Thoracic aorta (tissue), 2 donors: ENCODE measurements around the gene DGKI. TPM values are rescaled to one million over a fixed set of nuclear protein-coding genes. Genes with fewer than 3 reads are reported as not detected.
A peak's percentile ranks its signal among the peaks of the same experiment; 100 is the strongest.

Experiments
- ATAC-seq: fragments of 150-250 bp; one replicate; pipeline ENCODE4 v1.8.0; 2017; ENCODE audit warnings: low read depth; ENCODE audit not compliant: insufficient number of reproducible peaks, low FRiP score
- DNase-seq: peaks from one replicate; pipeline ENCODE4 v3.0.0-alpha.2; 2020; ENCODE audit warnings: low spot score
- H3K27ac ChIP-seq, 2 donors: fragments of 200-600 bp; sonication (generic); 1 replicate in 1 of 2; 2 replicates in 1 of 2; pipeline ENCODE4 v1.5.1; 2016; ENCODE audit warnings: mild to moderate bottlenecking in 2 of 2, moderate library complexity in 2 of 2
- H3K27me3 ChIP-seq: fragments of 200-600 bp; sonication (generic); replicated peaks from 2 replicates; pipeline ENCODE4 v1.6.0; 2016; ENCODE audit warnings: mild to moderate bottlenecking; ENCODE audit not compliant: insufficient read depth
- H3K36me3 ChIP-seq: fragments of 200-600 bp; sonication (generic); one replicate; pipeline ENCODE4 v1.5.1; 2016
- H3K4me1 ChIP-seq, 2 donors: fragments of 200-600 bp; sonication (generic); 1 replicate in 1 of 2; 2 replicates in 1 of 2; pipeline versions ENCODE4 v1.5.1 to v1.6.0; 2016; ENCODE audit warnings: low read depth in 2 of 2, mild to moderate bottlenecking in 1 of 2; ENCODE audit not compliant: control insufficient read depth in 1 of 2
- H3K4me3 ChIP-seq: fragments of 200-600 bp; sonication (generic); 2 replicates; pipeline ENCODE4 v1.5.1; 2016; ENCODE audit warnings: mild to moderate bottlenecking
- H3K9me3 ChIP-seq: fragments of 200-600 bp; sonication (generic); 2 replicates; pipeline ENCODE4 v1.5.1; 2016
- total RNA-seq, 2 donors: library from RNA; depleted of rRNA; stranded (reverse); fragments of >200 nt; gene quantifications; one replicate each; pipeline versions ENCODE4 v1.1.0 to v1.2.3, GENCODE V29; 2016
- TF ChIP-seq, protein P1 (sequence below): fragments of 200-600 bp; sonication (generic); IDR thresholded peaks from one replicate; pipeline ENCODE4 v1.5.1; 2019; ENCODE audit warnings: antibody characterized with exemption

Gene DGKI
- total RNA-seq, 2 donors from 2014 or later = 10.3 to 22.3 TPM

DNA sequence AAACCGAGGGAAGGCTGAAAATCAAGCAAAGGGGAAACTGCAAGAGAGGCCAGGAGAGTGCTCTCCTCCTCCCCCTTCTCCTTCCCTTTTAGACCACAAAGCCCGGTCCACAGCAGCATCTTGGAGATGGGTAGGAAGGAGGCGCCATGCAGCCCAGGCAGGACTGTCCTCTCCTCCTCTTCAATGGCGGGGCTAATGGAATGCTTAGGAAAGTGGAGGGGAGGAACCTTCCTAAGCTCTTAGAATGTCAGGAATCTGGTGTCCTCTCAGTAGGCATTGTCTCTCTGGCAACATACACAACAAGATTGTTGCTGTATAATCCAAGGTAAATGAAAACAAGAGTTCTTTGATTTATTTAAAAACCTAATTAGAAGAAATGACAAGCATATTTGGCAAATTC lies 185.1 kb downstream of the DGKI start:
- Histone ChIP-seq H3K9me3 (no peaks in the 10 kb centered on the region), H3K4me1 (peaks cover 8 to 10% of the 10 kb centered on the region in 2 donors), H3K4me3 (no peak overlapping the region), H3K36me3 (no peaks in the 10 kb centered on the region), H3K27ac (no peak overlapping the region), H3K27me3 (no peaks in the 10 kb centered on the region)
- ATAC-seq = no peak
- DNase-seq = no peak
- TF ChIP-seq, protein P1, sequence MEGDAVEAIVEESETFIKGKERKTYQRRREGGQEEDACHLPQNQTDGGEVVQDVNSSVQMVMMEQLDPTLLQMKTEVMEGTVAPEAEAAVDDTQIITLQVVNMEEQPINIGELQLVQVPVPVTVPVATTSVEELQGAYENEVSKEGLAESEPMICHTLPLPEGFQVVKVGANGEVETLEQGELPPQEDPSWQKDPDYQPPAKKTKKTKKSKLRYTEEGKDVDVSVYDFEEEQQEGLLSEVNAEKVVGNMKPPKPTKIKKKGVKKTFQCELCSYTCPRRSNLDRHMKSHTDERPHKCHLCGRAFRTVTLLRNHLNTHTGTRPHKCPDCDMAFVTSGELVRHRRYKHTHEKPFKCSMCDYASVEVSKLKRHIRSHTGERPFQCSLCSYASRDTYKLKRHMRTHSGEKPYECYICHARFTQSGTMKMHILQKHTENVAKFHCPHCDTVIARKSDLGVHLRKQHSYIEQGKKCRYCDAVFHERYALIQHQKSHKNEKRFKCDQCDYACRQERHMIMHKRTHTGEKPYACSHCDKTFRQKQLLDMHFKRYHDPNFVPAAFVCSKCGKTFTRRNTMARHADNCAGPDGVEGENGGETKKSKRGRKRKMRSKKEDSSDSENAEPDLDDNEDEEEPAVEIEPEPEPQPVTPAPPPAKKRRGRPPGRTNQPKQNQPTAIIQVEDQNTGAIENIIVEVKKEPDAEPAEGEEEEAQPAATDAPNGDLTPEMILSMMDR = no peak

GRCh38 chr7:137658190-137658900 lies 188.4 kb downstream of the DGKI start:
- no peak for DNase-seq
- no peak for ATAC-seq

DNA sequence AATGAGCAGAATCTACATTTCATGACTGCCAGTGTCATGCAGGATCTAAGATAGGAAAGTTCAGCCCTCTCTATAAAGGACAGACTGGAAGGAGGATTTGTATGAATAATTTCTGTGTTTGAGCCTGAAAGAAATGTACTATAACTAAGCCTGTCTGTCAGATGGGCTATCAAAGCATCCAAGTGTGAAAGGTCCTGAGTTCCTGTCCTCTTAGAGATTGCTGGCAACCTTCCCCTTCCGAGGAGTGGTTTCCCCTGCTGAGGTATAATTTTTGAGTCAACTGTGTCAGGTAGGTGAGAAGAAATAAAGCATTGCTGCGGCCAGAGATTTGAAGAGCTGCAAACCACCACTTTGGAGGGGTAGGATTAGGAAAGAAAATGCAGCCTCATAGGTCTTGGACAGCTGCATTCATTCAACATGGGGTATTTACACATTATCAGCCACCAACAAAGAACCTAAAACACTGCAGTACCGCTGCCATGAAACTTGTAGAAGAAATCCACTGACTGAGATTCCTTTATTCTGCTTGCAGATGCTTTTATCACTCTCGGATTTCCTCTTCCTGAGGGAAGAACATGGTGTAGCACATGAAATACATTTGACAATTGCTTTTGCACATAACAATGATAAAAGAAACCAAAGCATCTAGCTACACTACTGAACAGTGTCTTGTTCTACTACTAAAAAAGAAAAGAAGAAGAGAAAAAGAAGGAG lies 189.1 kb downstream of the DGKI start:
- Histone ChIP-seq H3K4me3 (no peak overlapping the region), H3K9me3 (no peaks in the 10 kb centered on the region), H3K36me3 (no peaks in the 10 kb centered on the region), H3K4me1 (peaks cover 11 to 15% of the 10 kb centered on the region in 2 donors), H3K27ac (peak overlapping the region; percentile 56 to 60), H3K27me3 (no peaks in the 10 kb centered on the region)
- DNase-seq (no peak), ATAC-seq (no peak)
- TF ChIP-seq, protein P1 = no peak

More at GRCh38 chr7:137658190-137658900, 188.4 kb downstream of the DGKI start:
- Histone ChIP-seq H3K27ac (no peak overlapping the region), H3K36me3 (no peaks in the 10 kb centered on the region), H3K4me1 (peaks cover 11 to 15% of the 10 kb centered on the region in 2 donors), H3K9me3 (no peaks in the 10 kb centered on the region), H3K27me3 (no peaks in the 10 kb centered on the region), H3K4me3 (no peak overlapping the region)
- TF ChIP-seq, protein P1 = no peak

DNA sequence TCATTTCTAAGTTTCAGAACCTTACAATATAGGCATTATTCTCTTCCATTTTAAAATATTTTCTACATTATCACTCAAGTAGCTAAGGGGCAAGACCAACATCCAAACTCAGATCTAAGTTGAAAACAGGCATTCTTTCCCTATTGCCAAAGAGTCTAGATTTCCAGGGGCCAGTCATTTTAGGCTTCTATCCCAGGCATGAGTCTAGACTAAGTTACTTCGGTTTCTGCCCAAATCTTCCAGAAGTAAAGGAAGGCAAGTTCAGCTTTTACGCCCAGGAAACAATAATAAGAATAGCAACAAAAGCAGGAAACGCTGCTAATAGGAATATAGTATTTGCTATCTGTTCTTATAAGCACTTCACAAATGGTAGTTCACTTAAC lies 189.9 kb downstream of the DGKI start:
- H3K36me3 ChIP-seq = no peaks in the 10 kb centered on the region
- H3K27ac ChIP-seq = peak overlapping the region; percentile 56 to 60
- peaks cover 11 to 15% of the 10 kb centered on the region in 2 donors for H3K4me1 ChIP-seq
- no peaks in the 10 kb centered on the region for H3K9me3 ChIP-seq
- TF ChIP-seq, protein P1 = no peak
- no peaks in the 10 kb centered on the region for H3K27me3 ChIP-seq
- DNase-seq = no peak
- no peak for ATAC-seq
- no peak overlapping the region for H3K4me3 ChIP-seq

DNA sequence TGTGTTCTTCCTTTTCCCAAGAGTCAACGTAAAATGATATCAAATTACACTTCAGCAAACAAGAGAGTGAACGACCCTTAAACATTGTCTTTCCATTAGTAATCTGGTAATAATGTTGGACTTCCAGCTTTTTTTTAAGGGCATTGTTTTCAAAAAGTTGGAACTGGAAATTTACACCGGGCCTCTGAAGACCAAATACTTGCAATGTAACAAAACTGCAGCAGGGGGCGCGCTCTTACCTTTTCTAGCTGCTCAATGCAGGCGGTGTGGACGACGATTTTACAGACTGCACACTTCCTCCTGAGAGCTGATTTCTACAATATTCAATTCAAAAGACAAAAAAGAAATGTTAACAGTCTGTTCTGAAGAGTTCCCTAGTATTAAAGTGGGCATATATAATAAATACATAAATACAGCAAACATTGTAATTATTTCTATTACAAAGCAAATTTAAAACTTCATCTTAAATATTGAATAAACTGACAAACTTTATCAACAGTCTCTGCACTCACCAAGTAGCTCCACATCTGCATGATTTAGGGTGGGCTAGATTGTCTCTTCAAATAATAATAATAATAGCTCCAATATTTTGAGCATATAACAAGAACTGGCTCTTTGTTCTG lies 190.4 kb downstream of the DGKI start:
- ATAC-seq (peak; percentile 46), DNase-seq (peak; percentile 41)
- no peaks in the 10 kb centered on the region for H3K9me3 ChIP-seq
- H3K27me3 ChIP-seq = no peaks in the 10 kb centered on the region
- peak overlapping the region; percentile 56 to 60 for H3K27ac ChIP-seq
- H3K36me3 ChIP-seq = no peaks in the 10 kb centered on the region
- H3K4me1 ChIP-seq = peaks cover 11 to 15% of the 10 kb centered on the region in 2 donors
- TF ChIP-seq, protein P1 = peak; percentile 77
- H3K4me3 ChIP-seq = no peak overlapping the region
